Natural killer cell treated with Interleukin-12 subunit alpha and Interleukin-12 subunit beta and Interleukin-15 and Interleukin-18, amount 100 ng/mL, for 72 hours (primary cell): ENCODE results near the gene PRSS12. TPM values are rescaled to one million over a fixed set of nuclear protein-coding genes. Genes with fewer than 3 reads are reported as not detected.
A peak's percentile ranks its signal among the peaks of the same experiment; 100 is the strongest.
"Not testable (repeated sequence)": the region's sequence is repeated elsewhere in the genome, so short reads cannot be mapped to it uniquely, and the experiment has no call there.

Source experiments
- ATAC-seq, 2 donors: fragments of 150-1000 bp; cut with Tn5 transposase in 1 of 2; sonication (Bioruptor Pico), chemical (Tn5 transposase) in 1 of 2; 2 replicates each; pipeline ENCODE4 v1.10.0; 2021
- DNase-seq: peaks from one replicate; pipeline ENCODE4 v3.0.0; 2022; ENCODE audit warnings: low spot score
- H3K27ac Mint-ChIP-seq, 2 donors: 1 replicate in 1 of 2; 2 replicates in 1 of 2; pipeline ENCODE4 v1.8.0; 2022; ENCODE audit warnings: mixed read lengths in 2 of 2, mild to moderate bottlenecking in 1 of 2, moderate library complexity in 1 of 2
- H3K27me3 Mint-ChIP-seq, 2 donors: 1 replicate in 1 of 2; 2 replicates in 1 of 2; pipeline ENCODE4 v1.8.0; 2022; ENCODE audit warnings: mixed read lengths in 2 of 2
- H3K36me3 Mint-ChIP-seq: one replicate; pipeline ENCODE4 v1.8.0; 2022; ENCODE audit warnings: mixed read lengths
- H3K4me1 Mint-ChIP-seq, 2 donors: 1 replicate in 1 of 2; 2 replicates in 1 of 2; pipeline ENCODE4 v1.8.0; 2022; ENCODE audit warnings: low read depth in 2 of 2, mixed read lengths in 2 of 2, mild to moderate bottlenecking in 1 of 2
- H3K4me3 Mint-ChIP-seq: one replicate; pipeline ENCODE4 v1.8.0; 2022; ENCODE audit warnings: mixed read lengths
- H3K9me3 Mint-ChIP-seq: 2 replicates; pipeline ENCODE4 v1.8.0; 2022; ENCODE audit warnings: mixed read lengths
- total RNA-seq, 2 donors: library from RNA; stranded (reverse); gene quantifications; one replicate each; pipeline ENCODE4 v1.2.3, GENCODE V29; 2022

Gene PRSS12
- total RNA-seq, 2 donors from 2014 or later = not detected

DNA sequence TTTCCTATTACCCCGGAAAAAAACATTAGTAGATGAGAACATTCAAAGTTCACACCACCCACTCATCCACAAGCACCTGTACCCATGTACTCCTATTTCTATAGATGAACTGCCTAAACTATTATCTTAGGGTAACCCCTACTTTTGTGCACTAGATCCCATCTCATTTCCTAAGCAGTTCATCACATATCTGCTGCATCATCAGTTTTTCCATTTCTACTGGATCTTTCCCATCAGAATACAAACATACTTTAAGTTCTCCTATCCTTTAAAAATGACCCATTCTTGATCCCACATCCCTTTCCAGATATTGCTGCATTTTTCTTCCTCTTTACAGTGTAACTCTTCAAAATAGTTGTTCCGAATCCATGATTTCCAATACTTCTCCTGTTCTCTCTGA, 81.0 kb downstream of the PRSS12 start:
- Mint-ChIP-seq H3K27ac (no peak overlapping the region), H3K36me3 (no peaks in the 10 kb centered on the region), H3K27me3 (peaks cover 3 to 4% of the 10 kb centered on the region in 2 donors), H3K9me3 (no peaks in the 10 kb centered on the region), H3K4me3 (no peak overlapping the region), H3K4me1 (no peaks in the 10 kb centered on the region)
- no peak for DNase-seq
- ATAC-seq = no peak

DNA sequence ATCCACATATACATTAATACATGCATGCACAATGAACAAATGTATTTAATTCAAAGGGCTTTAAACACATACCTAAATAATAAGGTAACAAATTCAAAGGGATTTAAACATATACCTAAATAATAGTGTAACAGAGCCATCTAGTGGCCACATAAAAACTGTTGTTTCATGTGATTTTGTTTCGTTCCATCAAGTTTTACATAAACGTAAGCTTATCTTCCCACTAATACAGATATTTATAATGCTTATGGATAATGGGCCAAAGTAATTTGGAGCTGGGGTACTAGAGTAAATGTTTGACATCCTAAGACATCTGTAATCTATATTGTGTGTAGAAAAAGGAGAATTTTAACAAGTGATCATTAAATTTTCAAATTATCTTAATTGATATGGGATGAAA, 82.3 kb downstream of the PRSS12 start:
- Mint-ChIP-seq H3K4me3 (no peak overlapping the region), H3K27ac (no peak overlapping the region), H3K36me3 (no peaks in the 10 kb centered on the region), H3K9me3 (no peaks in the 10 kb centered on the region), H3K4me1 (no peaks in the 10 kb centered on the region), H3K27me3 (peaks cover 6 to 8% of the 10 kb centered on the region in 2 donors)
- no peak for DNase-seq
- ATAC-seq = no peak

- Mint-ChIP-seq H3K9me3 (no peaks in the 10 kb centered on the region), H3K27me3 (peaks cover 8 to 12% of the 10 kb centered on the region in 2 donors), H3K36me3 (no peaks in the 10 kb centered on the region), H3K4me3 (no peak overlapping the region), H3K27ac (no peak overlapping the region), H3K4me1 (no peaks in the 10 kb centered on the region)
- no peak for DNase-seq
- no peak for ATAC-seq
Measured at GRCh38 chr4:118268780-118269179, 84.0 kb downstream of the PRSS12 start.

- Mint-ChIP-seq H3K4me3 (peak overlapping the region; percentile 31), H3K27me3 (peaks cover 15 to 19% of the 10 kb centered on the region in 2 donors)
- DNase-seq, H3K36me3 Mint-ChIP-seq, H3K9me3 Mint-ChIP-seq, H3K4me1 Mint-ChIP-seq, ATAC-seq, H3K27ac Mint-ChIP-seq: not testable (repeated sequence)
Measured at GRCh38 chr4:118266145-118266496, 86.7 kb downstream of the PRSS12 start.

- no peaks in the 10 kb centered on the region for H3K4me1 Mint-ChIP-seq
- DNase-seq (no peak), ATAC-seq (peak; percentile 55 to 66)
- H3K27ac Mint-ChIP-seq = no peak overlapping the region
- H3K9me3 Mint-ChIP-seq = no peaks in the 10 kb centered on the region
- peaks cover 17 to 20% of the 10 kb centered on the region in 2 donors for H3K27me3 Mint-ChIP-seq
- H3K36me3 Mint-ChIP-seq = no peaks in the 10 kb centered on the region
- no peak overlapping the region for H3K4me3 Mint-ChIP-seq
Measured at GRCh38 chr4:118265312-118266144, 87.3 kb downstream of the PRSS12 start.

- no peak for ATAC-seq
- H3K27me3 Mint-ChIP-seq = peaks cover 17 to 20% of the 10 kb centered on the region in 2 donors
Measured at GRCh38 chr4:118264096-118264495, 88.7 kb downstream of the PRSS12 start.

GRCh38 chr4:118260309-118260708, 92.5 kb downstream of the PRSS12 start:
- Mint-ChIP-seq H3K27me3 (peaks cover 8 to 16% of the 10 kb centered on the region in 2 donors), H3K36me3 (no peaks in the 10 kb centered on the region), H3K27ac (no peak overlapping the region), H3K9me3 (no peaks in the 10 kb centered on the region), H3K4me3 (no peak overlapping the region), H3K4me1 (no peaks in the 10 kb centered on the region)
- ATAC-seq = no peak
- no peak for DNase-seq

More at GRCh38 chr4:118264096-118264495, 88.7 kb downstream of the PRSS12 start:
- Mint-ChIP-seq H3K36me3 (no peaks in the 10 kb centered on the region), H3K4me3 (no peak overlapping the region), H3K9me3 (no peaks in the 10 kb centered on the region), H3K27ac (no peak overlapping the region), H3K4me1 (no peaks in the 10 kb centered on the region)
- DNase-seq = no peak

- ATAC-seq (no peak), DNase-seq (no peak)
- no peaks in the 10 kb centered on the region for H3K36me3 Mint-ChIP-seq
- no peak overlapping the region for H3K4me3 Mint-ChIP-seq
- no peaks in the 10 kb centered on the region for H3K9me3 Mint-ChIP-seq
- peaks cover 8 to 13% of the 10 kb centered on the region in 2 donors for H3K27me3 Mint-ChIP-seq
- no peaks in the 10 kb centered on the region for H3K4me1 Mint-ChIP-seq
- no peak overlapping the region for H3K27ac Mint-ChIP-seq
Measured at GRCh38 chr4:118259111-118259510, 93.7 kb downstream of the PRSS12 start.

- H3K27me3 Mint-ChIP-seq = peaks cover 0 to 2% of the 10 kb centered on the region in 2 donors
- no peaks in the 10 kb centered on the region for H3K9me3 Mint-ChIP-seq
- H3K4me3 Mint-ChIP-seq = no peak overlapping the region
- no peaks in the 10 kb centered on the region for H3K36me3 Mint-ChIP-seq
- no peak overlapping the region for H3K27ac Mint-ChIP-seq
- no peak for DNase-seq
- no peaks in the 10 kb centered on the region for H3K4me1 Mint-ChIP-seq
- ATAC-seq = no peak
Measured at GRCh38 chr4:118254368-118254767, 98.4 kb downstream of the PRSS12 start.

GRCh38 chr4:118249890-118250289, 102.9 kb downstream of the PRSS12 start:
- H3K27me3 Mint-ChIP-seq = no peaks in the 10 kb centered on the region
- H3K4me1 Mint-ChIP-seq = peaks cover 0 to 2% of the 10 kb centered on the region in 2 donors
- ATAC-seq (no peak), DNase-seq (no peak)
- no peak overlapping the region for H3K27ac Mint-ChIP-seq
- H3K4me3 Mint-ChIP-seq = no peak overlapping the region
- no peaks in the 10 kb centered on the region for H3K36me3 Mint-ChIP-seq
- H3K9me3 Mint-ChIP-seq = no peaks in the 10 kb centered on the region

GRCh38 chr4:118237531-118237930, 115.3 kb downstream of the PRSS12 start:
- Mint-ChIP-seq H3K27ac (no peak overlapping the region), H3K36me3 (no peaks in the 10 kb centered on the region), H3K9me3 (no peaks in the 10 kb centered on the region), H3K4me1 (no peaks in the 10 kb centered on the region), H3K27me3 (peaks cover 4 to 19% of the 10 kb centered on the region in 2 donors), H3K4me3 (no peak overlapping the region)
- no peak for ATAC-seq
- no peak for DNase-seq

- no peaks in the 10 kb centered on the region for H3K36me3 Mint-ChIP-seq
- no peak overlapping the region for H3K27ac Mint-ChIP-seq
- ATAC-seq (no peak), DNase-seq (no peak)
- H3K9me3 Mint-ChIP-seq = no peaks in the 10 kb centered on the region
- H3K4me1 Mint-ChIP-seq = no peaks in the 10 kb centered on the region
- H3K27me3 Mint-ChIP-seq = peaks cover 4 to 12% of the 10 kb centered on the region in 2 donors
- H3K4me3 Mint-ChIP-seq = no peak overlapping the region
Measured at GRCh38 chr4:118235566-118236120, 117.2 kb downstream of the PRSS12 start.
